Measurements from ENCODE around the gene IL21R.

Gene IL21R

DNA sequence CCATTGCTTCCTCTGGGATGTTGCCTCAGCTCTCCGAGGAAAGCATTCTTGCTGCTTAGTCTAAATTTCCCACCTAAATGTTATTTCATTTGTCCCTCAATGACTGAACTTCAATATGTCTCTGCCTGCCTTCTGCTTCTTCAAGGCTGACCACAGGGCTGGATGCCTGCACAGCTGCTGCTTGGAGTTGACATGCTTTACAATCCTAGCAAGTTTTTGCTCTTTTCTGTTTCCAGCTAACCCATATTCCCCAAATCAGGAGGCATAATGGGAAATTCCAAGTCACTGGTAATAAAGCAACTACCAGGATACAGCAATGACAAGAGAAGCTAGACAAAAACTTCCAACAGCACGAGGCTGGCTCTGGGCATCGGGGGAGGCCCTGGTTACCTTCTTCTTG lies 98.8 kb downstream of the IL21R start:
- DNase-seq (ENCODE audit: low read depth, low spot score), result no peak
- H3K4me3 ChIP-seq (ENCODE audit: low read depth, low read length), result no peak overlapping the region
- TF ChIP-seq, protein P1, sequence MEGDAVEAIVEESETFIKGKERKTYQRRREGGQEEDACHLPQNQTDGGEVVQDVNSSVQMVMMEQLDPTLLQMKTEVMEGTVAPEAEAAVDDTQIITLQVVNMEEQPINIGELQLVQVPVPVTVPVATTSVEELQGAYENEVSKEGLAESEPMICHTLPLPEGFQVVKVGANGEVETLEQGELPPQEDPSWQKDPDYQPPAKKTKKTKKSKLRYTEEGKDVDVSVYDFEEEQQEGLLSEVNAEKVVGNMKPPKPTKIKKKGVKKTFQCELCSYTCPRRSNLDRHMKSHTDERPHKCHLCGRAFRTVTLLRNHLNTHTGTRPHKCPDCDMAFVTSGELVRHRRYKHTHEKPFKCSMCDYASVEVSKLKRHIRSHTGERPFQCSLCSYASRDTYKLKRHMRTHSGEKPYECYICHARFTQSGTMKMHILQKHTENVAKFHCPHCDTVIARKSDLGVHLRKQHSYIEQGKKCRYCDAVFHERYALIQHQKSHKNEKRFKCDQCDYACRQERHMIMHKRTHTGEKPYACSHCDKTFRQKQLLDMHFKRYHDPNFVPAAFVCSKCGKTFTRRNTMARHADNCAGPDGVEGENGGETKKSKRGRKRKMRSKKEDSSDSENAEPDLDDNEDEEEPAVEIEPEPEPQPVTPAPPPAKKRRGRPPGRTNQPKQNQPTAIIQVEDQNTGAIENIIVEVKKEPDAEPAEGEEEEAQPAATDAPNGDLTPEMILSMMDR (IDR thresholded peaks at IDR 0.05; ENCODE audit: low read depth, low read length), result no peak
- in situ Hi-C loops (cut with HindIII; ENCODE audit: low sequenced_read_pairs), result no loop called here

Data from astrocyte of the spinal cord (primary cell).